ENCODE measurements around the gene TEX9.

DNA sequence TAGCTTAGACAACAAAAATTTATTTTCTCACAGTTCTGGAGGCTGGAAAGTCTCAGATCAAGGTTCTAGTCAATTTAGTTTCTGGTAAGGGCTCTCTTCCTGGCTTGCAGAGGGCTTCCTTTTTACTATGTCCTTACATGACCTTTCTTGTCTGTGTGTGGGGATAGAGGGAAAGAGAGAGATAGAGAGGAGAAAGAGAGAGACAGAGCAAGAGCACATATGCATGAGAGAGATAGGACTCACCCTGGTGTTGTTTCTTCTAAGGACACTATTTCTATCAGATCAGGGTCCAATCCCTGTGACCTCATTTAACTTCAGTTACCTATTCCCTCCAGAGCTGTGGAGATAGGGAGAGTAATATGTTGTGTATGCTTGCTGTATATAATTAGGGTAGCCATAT is 44.9 kb upstream of the TEX9 start:
- TF ChIP-seq, protein P1, sequence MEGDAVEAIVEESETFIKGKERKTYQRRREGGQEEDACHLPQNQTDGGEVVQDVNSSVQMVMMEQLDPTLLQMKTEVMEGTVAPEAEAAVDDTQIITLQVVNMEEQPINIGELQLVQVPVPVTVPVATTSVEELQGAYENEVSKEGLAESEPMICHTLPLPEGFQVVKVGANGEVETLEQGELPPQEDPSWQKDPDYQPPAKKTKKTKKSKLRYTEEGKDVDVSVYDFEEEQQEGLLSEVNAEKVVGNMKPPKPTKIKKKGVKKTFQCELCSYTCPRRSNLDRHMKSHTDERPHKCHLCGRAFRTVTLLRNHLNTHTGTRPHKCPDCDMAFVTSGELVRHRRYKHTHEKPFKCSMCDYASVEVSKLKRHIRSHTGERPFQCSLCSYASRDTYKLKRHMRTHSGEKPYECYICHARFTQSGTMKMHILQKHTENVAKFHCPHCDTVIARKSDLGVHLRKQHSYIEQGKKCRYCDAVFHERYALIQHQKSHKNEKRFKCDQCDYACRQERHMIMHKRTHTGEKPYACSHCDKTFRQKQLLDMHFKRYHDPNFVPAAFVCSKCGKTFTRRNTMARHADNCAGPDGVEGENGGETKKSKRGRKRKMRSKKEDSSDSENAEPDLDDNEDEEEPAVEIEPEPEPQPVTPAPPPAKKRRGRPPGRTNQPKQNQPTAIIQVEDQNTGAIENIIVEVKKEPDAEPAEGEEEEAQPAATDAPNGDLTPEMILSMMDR (IDR thresholded peaks at IDR 0.05) = no peak
- no peak for TF ChIP-seq ZFX (IDR thresholded peaks at IDR 0.05; ENCODE audit: borderline replicate concordance)

Measured in 22Rv1 (cell line).